Activated T-cell treated with anti-CD3 and anti-CD28 coated beads for 24 hours (primary cell): ENCODE measurements around the gene GALNT4.

Experiments
- DNase-seq: peaks from one replicate; pipeline ENCODE4 v3.0.0-alpha.2; 2020; ENCODE audit warnings: low read depth

Gene GALNT4

GRCh38 chr12:89493670-89494302, 30.8 kb downstream of the GALNT4 start:
- no peak for DNase-seq

DNA sequence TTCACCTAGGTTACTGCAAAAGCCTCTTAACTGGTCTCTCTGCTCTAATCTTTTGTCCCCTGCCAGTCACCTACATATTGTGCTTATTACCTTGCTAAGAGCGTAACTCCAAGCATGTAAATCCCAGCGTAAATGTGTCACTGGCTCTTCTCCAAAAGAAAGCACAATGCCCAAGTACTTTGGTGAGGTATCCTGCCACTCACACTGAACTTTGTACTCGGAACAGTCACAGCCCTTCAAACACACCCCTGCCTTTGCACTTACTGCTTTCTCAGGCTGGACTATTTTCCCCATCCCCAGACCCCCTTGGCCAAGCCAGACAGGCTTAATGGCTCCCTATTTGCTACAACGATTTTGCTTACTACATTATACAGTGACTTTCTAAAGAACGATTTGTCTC, 31.7 kb downstream of the GALNT4 start:
- DNase-seq: no peak

GRCh38 chr12:89490922-89491321, 33.7 kb downstream of the GALNT4 start:
- no peak for DNase-seq

- no peak for DNase-seq
Measured at GRCh38 chr12:89486264-89486663, 38.3 kb downstream of the GALNT4 start.

- DNase-seq: no peak
Measured at GRCh38 chr12:89484470-89484869, 40.1 kb downstream of the GALNT4 start.

DNA sequence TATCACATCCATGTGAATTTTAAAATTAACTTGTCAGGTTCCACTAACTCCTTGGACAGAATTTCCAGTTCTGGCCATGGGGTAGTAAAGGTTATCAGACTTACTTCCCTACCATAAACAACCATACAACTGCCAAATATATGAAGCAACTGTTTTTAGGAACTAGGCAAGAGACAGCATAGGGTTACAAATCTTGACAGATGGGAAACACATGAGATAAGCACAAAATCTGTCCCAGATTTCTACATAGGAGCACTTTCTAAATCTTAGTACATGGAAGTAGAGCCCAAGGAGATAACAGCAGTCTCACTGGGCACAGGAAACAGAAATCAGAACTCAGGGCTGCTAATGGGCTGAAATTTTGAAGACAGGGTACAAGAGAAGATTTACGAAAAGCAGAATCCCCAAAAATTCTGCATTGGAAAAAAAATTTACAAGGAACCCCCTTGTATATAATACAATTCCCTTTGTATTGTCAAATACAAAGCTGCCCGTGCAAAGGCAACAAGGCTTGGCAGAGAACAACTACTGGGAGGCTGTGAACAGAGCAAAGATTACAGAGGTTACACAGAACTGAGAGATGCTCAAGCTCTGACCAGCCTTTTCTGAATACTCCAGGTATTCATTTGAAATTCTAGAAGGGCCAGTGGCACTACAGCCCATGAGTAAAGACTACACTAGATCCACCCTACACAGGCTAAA, 43.2 kb downstream of the GALNT4 start:
- DNase-seq: no peak

DNA sequence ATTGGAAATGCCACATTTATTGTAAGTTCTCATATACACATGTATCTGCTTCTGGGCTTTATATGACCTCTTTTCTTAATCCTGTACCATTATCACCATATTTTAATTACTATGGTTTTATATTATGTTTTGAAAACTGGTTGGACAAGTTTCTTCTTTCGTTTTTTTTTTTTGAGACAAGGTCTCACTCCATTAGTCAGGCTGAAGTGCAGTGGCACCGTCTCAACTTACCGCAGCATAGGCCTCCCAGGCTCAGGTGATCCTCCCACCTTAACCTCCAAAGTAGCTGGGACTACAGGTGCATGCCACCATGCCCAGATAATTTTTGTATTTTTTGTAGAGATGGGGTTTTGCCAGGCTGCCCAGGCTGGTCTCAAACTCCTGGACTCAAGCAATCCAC, 44.6 kb downstream of the GALNT4 start:
- no peak for DNase-seq

DNA sequence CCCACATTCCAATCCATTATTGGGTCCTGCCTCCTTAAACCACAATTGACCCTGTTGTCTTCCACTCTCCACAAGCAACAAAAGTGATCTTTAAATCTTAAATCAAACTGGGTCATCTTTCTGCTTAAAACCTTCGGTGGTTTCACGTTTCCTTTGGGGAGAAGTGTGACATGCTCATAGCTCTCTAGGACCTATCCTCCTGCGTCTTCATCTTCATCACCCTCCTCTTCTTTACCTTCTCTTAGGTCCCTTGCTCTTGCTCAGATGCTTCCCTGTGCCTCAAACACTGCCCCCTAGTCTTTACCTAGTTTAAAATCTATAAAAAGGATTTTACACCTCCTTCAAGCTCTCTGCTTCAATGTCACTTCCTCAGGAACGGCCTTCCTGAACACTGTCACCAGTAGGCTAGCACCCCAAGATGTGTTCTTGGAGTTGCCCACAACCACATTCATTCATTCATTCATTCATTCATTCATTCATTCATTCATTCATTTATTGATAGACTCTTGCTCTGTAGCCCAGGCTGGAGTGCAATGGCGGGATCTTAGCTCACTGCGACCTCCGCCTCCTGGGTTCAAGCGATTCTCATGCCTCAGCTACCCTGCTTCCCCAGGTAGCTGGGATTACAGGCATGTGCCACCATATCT, 46.8 kb downstream of the GALNT4 start:
- DNase-seq: no peak

GRCh38 chr12:89476904-89477595, 47.5 kb downstream of the GALNT4 start:
- DNase-seq: no peak

GRCh38 chr12:89476232-89476631, 48.4 kb downstream of the GALNT4 start:
- DNase-seq: no peak

- no peak for DNase-seq
Measured at GRCh38 chr12:89475203-89475990, 49.2 kb downstream of the GALNT4 start.

DNA sequence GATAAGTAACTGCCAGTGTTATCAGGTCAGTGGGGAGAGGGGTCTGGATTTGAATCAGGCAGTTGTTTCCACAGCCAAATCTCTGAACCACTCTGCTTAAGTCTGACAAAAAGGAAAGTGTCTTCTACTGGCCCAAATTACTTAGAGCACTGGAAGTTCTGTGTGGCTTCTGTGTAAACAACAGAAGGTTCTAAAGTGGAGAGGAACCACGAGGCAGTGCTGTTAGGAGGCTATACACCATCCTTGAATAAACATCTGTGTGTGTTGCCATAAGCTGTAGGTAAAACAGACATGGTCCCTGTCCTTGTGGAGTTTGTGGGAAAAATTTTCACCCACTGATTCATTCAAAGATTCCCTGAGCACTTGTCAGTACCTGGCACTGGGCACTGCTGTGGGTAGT, 50.0 kb downstream of the GALNT4 start:
- no peak for DNase-seq
